Common myeloid progenitor, CD34-positive (primary cell): Measurements from ENCODE around the gene NUDCD3.
A peak's percentile ranks its signal among the peaks of the same experiment; 100 is the strongest.

Source experiments
- CTCF ChIA-PET: fragments of 350-600 bp; sonication (Branson Sonifier 250); formaldehyde crosslinking; loops from one replicate; lab custom pipeline; 2021; ENCODE audit warnings: antibody characterized with exemption; lab: Charles Lee
- POLR2A ChIA-PET: fragments of 350-600 bp; sonication (Branson Sonifier 250); formaldehyde crosslinking; loops from one replicate; lab custom pipeline; 2021; ENCODE audit warnings: antibody characterized with exemption; lab: Charles Lee
- DNase-seq, 3 donors: peaks; one replicate each; pipeline versions ENCODE4 v3.0.0 to v3.0.0-alpha.2; 2013
- H3K27ac ChIP-seq, 2 experiments: 1 replicate in 1 of 2; 2 replicates in 1 of 2; pipeline ENCODE4 v1.7.0; 2013; ENCODE audit warnings: inconsistent platforms in 2 of 2, low read length in 2 of 2, mild to moderate bottlenecking in 2 of 2, low read depth in 1 of 2, moderate library complexity in 1 of 2; ENCODE audit not compliant: severe bottlenecking in 2 of 2, insufficient read depth in 1 of 2, poor library complexity in 1 of 2
- H3K27me3 ChIP-seq, 5 experiments: replicated peaks in 2 of 5; 1 replicate in 3 of 5; 2 replicates in 2 of 5; pipeline versions ENCODE4 v1.6.1 to v1.7.0; 2013; ENCODE audit warnings: low read length in 4 of 5, mild to moderate bottlenecking in 2 of 5, moderate library complexity in 2 of 5, inconsistent platforms in 1 of 5; ENCODE audit not compliant: insufficient read depth in 5 of 5, control insufficient read depth in 4 of 5
- H3K36me3 ChIP-seq, 4 experiments: 1 replicate in 2 of 4; 2 replicates in 2 of 4; pipeline versions ENCODE4 v1.6.1 to v1.7.0; 2013; ENCODE audit warnings: low read length in 3 of 4, control low read depth in 1 of 4, mild to moderate bottlenecking in 1 of 4; ENCODE audit not compliant: control insufficient read depth in 4 of 4, insufficient read depth in 4 of 4
- H3K4me1 ChIP-seq, 4 experiments: 1 replicate in 3 of 4; 2 replicates in 1 of 4; pipeline versions ENCODE4 v1.6.1 to v1.7.1; 2013; ENCODE audit warnings: low read length in 3 of 4, mild to moderate bottlenecking in 3 of 4, control low read depth in 1 of 4, inconsistent platforms in 1 of 4, moderate library complexity in 1 of 4; ENCODE audit not compliant: control insufficient read depth in 4 of 4, insufficient read depth in 4 of 4; ENCODE audit errors: control extremely low read depth in 1 of 4
- H3K4me3 ChIP-seq, 7 experiments: 1 replicate in 4 of 7; 2 replicates in 3 of 7; pipeline versions ENCODE4 v1.5.1 to v1.7.0; 2013; ENCODE audit warnings: mild to moderate bottlenecking in 7 of 7, low read length in 6 of 7, moderate library complexity in 6 of 7, inconsistent platforms in 2 of 7, low read depth in 2 of 7, control low read depth in 1 of 7; ENCODE audit not compliant: insufficient read depth in 4 of 7, control insufficient read depth in 1 of 7; ENCODE audit errors: extremely low read depth in 1 of 7
- H3K9me3 ChIP-seq, 5 experiments: 1 replicate in 4 of 5; 2 replicates in 1 of 5; pipeline versions ENCODE4 v1.6.1 to v1.7.1; 2013; ENCODE audit warnings: low read length in 4 of 5, mild to moderate bottlenecking in 2 of 5, inconsistent platforms in 1 of 5, low read depth in 1 of 5, moderate library complexity in 1 of 5; ENCODE audit not compliant: control insufficient read depth in 4 of 5, insufficient read depth in 2 of 5; ENCODE audit errors: control extremely low read depth in 1 of 5
- WGBS: methylation state at CpG from one replicate; pipeline ENCODE4 v1.1.5; 2013; ENCODE audit not compliant: insufficient coverage; 5-methylcytosine and 5-hydroxymethylcytosine counted together

The NUDCD3 gene

GRCh38 chr7:44347546-44348114, 142.8 kb downstream of the NUDCD3 start:
- CTCF ChIA-PET, result interaction anchor here (0.6 to 2.2 kb wide), 8 partner anchors 11 to 219 kb away, joined by 3 to 10 read pairs (median 4); no protein-coding TSS in a partner anchor
- no peaks in the 10 kb centered on the region for H3K36me3 ChIP-seq
- no peak for DNase-seq
- peaks cover 0 to 21% (median 6%) of the 10 kb centered on the region in 5 experiments for H3K9me3 ChIP-seq
- H3K27ac ChIP-seq, result no peak overlapping the region
- H3K4me3 ChIP-seq, result no peak overlapping the region
- H3K4me1 ChIP-seq, result no peaks in the 10 kb centered on the region
- POLR2A ChIA-PET, result no interaction called here
- peaks cover 0 to 4% (median 0%) of the 10 kb centered on the region in 5 experiments for H3K27me3 ChIP-seq

GRCh38 chr7:44346063-44346462, 144.4 kb downstream of the NUDCD3 start:
- CTCF ChIA-PET, result interaction anchor here (2.2 kb wide), 1 partner anchor 129 kb away, joined by 10 read pairs; no protein-coding TSS in a partner anchor
- DNase-seq, result no peak

GRCh38 chr7:44341401-44341800, 149.1 kb downstream of the NUDCD3 start:
- 80% methylated on average over 1 of the region's 3 CpGs for WGBS
- Histone ChIP-seq H3K36me3 (no peaks in the 10 kb centered on the region), H3K9me3 (peaks cover 0 to 12% (median 7%) of the 10 kb centered on the region in 5 experiments), H3K4me3 (no peak overlapping the region), H3K27me3 (peaks cover 0 to 2% (median 0%) of the 10 kb centered on the region in 5 experiments), H3K27ac (no peak overlapping the region), H3K4me1 (no peaks in the 10 kb centered on the region)
- ChIA-PET POLR2A (no interaction called here), CTCF (no interaction called here)
- no peak for DNase-seq

More at GRCh38 chr7:44346063-44346462, 144.4 kb downstream of the NUDCD3 start:
- Histone ChIP-seq H3K27me3 (peaks cover 0 to 5% (median 0%) of the 10 kb centered on the region in 5 experiments), H3K4me1 (no peaks in the 10 kb centered on the region), H3K27ac (no peak overlapping the region), H3K4me3 (no peak overlapping the region), H3K36me3 (no peaks in the 10 kb centered on the region), H3K9me3 (peaks cover 0 to 19% (median 6%) of the 10 kb centered on the region in 5 experiments)
- WGBS, result 100% methylated on average over 1 of the region's 2 CpGs
- POLR2A ChIA-PET, result no interaction called here

- WGBS, result no CpG with 5 or more reads among the region's 3 CpGs
- no peak overlapping the region for H3K27ac ChIP-seq
- H3K36me3 ChIP-seq, result no peaks in the 10 kb centered on the region
- POLR2A ChIA-PET, result no interaction called here
- peaks cover 0 to 14% (median 13%) of the 10 kb centered on the region in 5 experiments for H3K9me3 ChIP-seq
- no peak overlapping the region for H3K4me3 ChIP-seq
- peak; percentile 56 to 89 (median 83) for DNase-seq
- CTCF ChIA-PET, result interaction anchor here (1.0 kb wide), 1 partner anchor 17 kb away, joined by 3 read pairs; no protein-coding TSS in a partner anchor
- peaks cover 0 to 4% (median 0%) of the 10 kb centered on the region in 5 experiments for H3K27me3 ChIP-seq
- no peaks in the 10 kb centered on the region for H3K4me1 ChIP-seq
Measured at GRCh38 chr7:44338600-44338999, 151.9 kb downstream of the NUDCD3 start.

- H3K4me1 ChIP-seq, result no peaks in the 10 kb centered on the region
- no peaks in the 10 kb centered on the region for H3K36me3 ChIP-seq
- ChIA-PET CTCF (interaction anchor here (1.3 kb wide), 1 partner anchor 12 kb away, joined by 4 read pairs; no protein-coding TSS in a partner anchor), POLR2A (no interaction called here)
- H3K4me3 ChIP-seq, result no peak overlapping the region
- peaks cover 0 to 3% (median 0%) of the 10 kb centered on the region in 5 experiments for H3K27me3 ChIP-seq
- H3K9me3 ChIP-seq, result peaks cover 0 to 8% (median 5%) of the 10 kb centered on the region in 5 experiments
- no peak for DNase-seq
- no peak overlapping the region for H3K27ac ChIP-seq
- WGBS, result 96% methylated on average over 11 of the region's 11 CpGs
Measured at GRCh38 chr7:44336491-44336890, 154.0 kb downstream of the NUDCD3 start.

GRCh38 chr7:44335184-44335583, 155.3 kb downstream of the NUDCD3 start:
- no peak for DNase-seq
- CTCF ChIA-PET, result no interaction called here
- H3K4me1 ChIP-seq, result no peaks in the 10 kb centered on the region
- peaks cover 0 to 2% (median 0%) of the 10 kb centered on the region in 5 experiments for H3K27me3 ChIP-seq
- POLR2A ChIA-PET, result no interaction called here
- H3K4me3 ChIP-seq, result no peak overlapping the region
- WGBS, result 88% methylated on average over 3 of the region's 4 CpGs
- H3K9me3 ChIP-seq, result peaks cover 0 to 8% (median 5%) of the 10 kb centered on the region in 5 experiments
- no peak overlapping the region for H3K27ac ChIP-seq
- no peaks in the 10 kb centered on the region for H3K36me3 ChIP-seq

- DNase-seq, result no peak
- H3K4me1 ChIP-seq, result no peaks in the 10 kb centered on the region
- H3K27me3 ChIP-seq, result peaks cover 0 to 4% (median 0%) of the 10 kb centered on the region in 5 experiments
- WGBS, result 94% methylated on average over 9 of the region's 11 CpGs
- no peaks in the 10 kb centered on the region for H3K36me3 ChIP-seq
- peaks cover 0 to 8% (median 5%) of the 10 kb centered on the region in 5 experiments for H3K9me3 ChIP-seq
- H3K27ac ChIP-seq, result no peak overlapping the region
- H3K4me3 ChIP-seq, result no peak overlapping the region
- ChIA-PET POLR2A (no interaction called here), CTCF (no interaction called here)
Measured at GRCh38 chr7:44334734-44335097, 155.7 kb downstream of the NUDCD3 start.
